Astrocyte (in vitro differentiated cells and primary cell): ENCODE measurements around the gene CENPVL3. TPM values are rescaled to one million over a fixed set of nuclear protein-coding genes. Genes with fewer than 3 reads are reported as not detected.

ENCODE experiments used
- DNase-seq: peaks from one replicate; pipeline ENCODE4 v3.0.0-alpha.2; 2010; ENCODE audit warnings: low read depth
- FAIRE-seq: peaks from 2 replicates; lab custom pipeline; 2011; peaks lifted over from hg19 to GRCh38; lab: Jason Lieb, UNC
- H2AFZ ChIP-seq: 2 replicates; pipeline ENCODE4 v1.6.0; 2012; ENCODE audit warnings: low read depth, low read length, inconsistent platforms
- H3K27ac ChIP-seq: 2 replicates; pipeline ENCODE4 v1.5.1; 2011; ENCODE audit warnings: low read depth, low read length, inconsistent platforms
- H3K27me3 ChIP-seq: 2 replicates; pipeline ENCODE4 v1.6.0; 2011; ENCODE audit warnings: low read length, inconsistent platforms; ENCODE audit not compliant: insufficient read depth
- H3K36me3 ChIP-seq: 2 replicates; pipeline ENCODE4 v1.5.1; 2011; ENCODE audit warnings: low read length, inconsistent platforms; ENCODE audit not compliant: insufficient read depth
- H3K4me1 ChIP-seq: 2 replicates; pipeline ENCODE4 v1.5.1; 2011; ENCODE audit warnings: low read length, inconsistent platforms; ENCODE audit not compliant: insufficient read depth
- H3K4me2 ChIP-seq: 2 replicates; pipeline ENCODE4 v1.6.0; 2012; ENCODE audit warnings: low read length, inconsistent platforms
- H3K4me3 ChIP-seq: 2 replicates; pipeline ENCODE4 v1.5.1; 2011; ENCODE audit warnings: low read depth, mild to moderate bottlenecking, low read length, inconsistent platforms; ENCODE audit not compliant: insufficient read depth
- H3K79me2 ChIP-seq: 2 replicates; pipeline ENCODE4 v1.6.0; 2012; ENCODE audit warnings: mild to moderate bottlenecking, low read length, inconsistent platforms; ENCODE audit not compliant: insufficient read depth
- H3K9ac ChIP-seq: 2 replicates; pipeline ENCODE4 v1.6.0; 2012; ENCODE audit warnings: mild to moderate bottlenecking, low read length, inconsistent platforms
- H3K9me3 ChIP-seq: 2 replicates; pipeline ENCODE4 v1.5.1; 2012; ENCODE audit warnings: low read depth, mild to moderate bottlenecking, low read length, inconsistent platforms; ENCODE audit not compliant: insufficient read depth
- H4K20me1 ChIP-seq: 2 replicates; pipeline ENCODE4 v1.6.0; 2012; ENCODE audit warnings: low read length, inconsistent platforms; ENCODE audit not compliant: insufficient read depth
- H3K27ac Mint-ChIP-seq: one replicate; pipeline ENCODE4 v1.8.0; 2021; ENCODE audit warnings: mild to moderate bottlenecking, mixed read lengths; ENCODE audit not compliant: unreplicated experiment
- H3K27me3 Mint-ChIP-seq: one replicate; pipeline ENCODE4 v1.8.0; 2021; ENCODE audit warnings: low read depth, mixed read lengths; ENCODE audit not compliant: unreplicated experiment
- H3K36me3 Mint-ChIP-seq: one replicate; pipeline ENCODE4 v1.8.0; 2021; ENCODE audit warnings: low read depth, mixed read lengths; ENCODE audit not compliant: unreplicated experiment
- H3K4me1 Mint-ChIP-seq: one replicate; pipeline ENCODE4 v1.8.0; 2021; ENCODE audit warnings: low read depth, mixed read lengths; ENCODE audit not compliant: unreplicated experiment
- H3K4me3 Mint-ChIP-seq: one replicate; pipeline ENCODE4 v1.8.0; 2021; ENCODE audit warnings: mild to moderate bottlenecking, moderate library complexity, mixed read lengths; ENCODE audit not compliant: unreplicated experiment
- H3K9me3 Mint-ChIP-seq: one replicate; pipeline ENCODE4 v1.8.0; 2021; ENCODE audit warnings: mild to moderate bottlenecking, mixed read lengths; ENCODE audit not compliant: unreplicated experiment
- EZH2 ChIP-seq: IDR thresholded peaks from 2 replicates; pipeline ENCODE4 v1.6.1; 2012; ENCODE audit warnings: mild to moderate bottlenecking, low read length, inconsistent platforms; ENCODE audit not compliant: insufficient read depth
- total RNA-seq: library from RNA; stranded (reverse); gene quantifications from 2 replicates; pipeline ENCODE4 v1.2.1, GENCODE V29; 2021
- TF ChIP-seq, protein P1 (sequence below): IDR thresholded peaks from 2 replicates; pipeline ENCODE4 v1.5.1; 2011; ENCODE audit warnings: low read depth, mild to moderate bottlenecking, inconsistent platforms, low read length, moderate library complexity; ENCODE audit not compliant: insufficient read depth

CENPVL3 gene
- total RNA-seq, 1 donor from 2014 or later, result 2.3 TPM

DNA sequence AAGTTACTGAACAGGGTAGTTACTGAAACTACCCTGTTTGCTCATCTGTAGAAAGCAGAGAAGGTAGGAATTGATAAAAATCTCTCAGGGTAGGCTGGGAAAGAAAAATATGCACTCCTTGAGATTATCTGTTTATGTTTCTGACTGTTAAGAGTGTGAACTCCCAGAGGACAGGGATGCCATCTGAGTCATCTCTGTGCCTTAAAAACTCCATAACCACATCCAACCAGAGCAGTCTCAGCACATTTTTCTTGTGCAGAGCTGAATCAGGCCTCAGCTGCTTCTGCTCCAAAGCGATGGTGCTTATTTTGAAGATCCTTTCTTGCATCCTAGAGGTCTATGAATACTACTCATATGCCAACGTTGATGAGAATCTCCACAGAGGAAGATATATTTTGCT is 9.9 kb downstream of the CENPVL3 start:
- Mint-ChIP-seq H3K9me3 (no peaks in the 10 kb centered on the region), H3K4me3 (no peak overlapping the region), H3K27ac (no peak overlapping the region), H3K36me3 (no peaks in the 10 kb centered on the region), H3K4me1 (peaks cover 17% of the 10 kb centered on the region), H3K27me3 (no peaks in the 10 kb centered on the region)
- Histone ChIP-seq H3K9me3 (no peaks in the 10 kb centered on the region), H3K9ac (no peak overlapping the region), H4K20me1 (no peaks in the 10 kb centered on the region), H3K4me2 (no peak overlapping the region), H2AFZ (no peak overlapping the region), H3K4me1 (no peaks in the 10 kb centered on the region), H3K79me2 (no peaks in the 10 kb centered on the region), H3K27ac (no peak overlapping the region), H3K4me3 (no peak overlapping the region), H3K27me3 (no peaks in the 10 kb centered on the region), H3K36me3 (no peaks in the 10 kb centered on the region)
- TF ChIP-seq, protein P1, sequence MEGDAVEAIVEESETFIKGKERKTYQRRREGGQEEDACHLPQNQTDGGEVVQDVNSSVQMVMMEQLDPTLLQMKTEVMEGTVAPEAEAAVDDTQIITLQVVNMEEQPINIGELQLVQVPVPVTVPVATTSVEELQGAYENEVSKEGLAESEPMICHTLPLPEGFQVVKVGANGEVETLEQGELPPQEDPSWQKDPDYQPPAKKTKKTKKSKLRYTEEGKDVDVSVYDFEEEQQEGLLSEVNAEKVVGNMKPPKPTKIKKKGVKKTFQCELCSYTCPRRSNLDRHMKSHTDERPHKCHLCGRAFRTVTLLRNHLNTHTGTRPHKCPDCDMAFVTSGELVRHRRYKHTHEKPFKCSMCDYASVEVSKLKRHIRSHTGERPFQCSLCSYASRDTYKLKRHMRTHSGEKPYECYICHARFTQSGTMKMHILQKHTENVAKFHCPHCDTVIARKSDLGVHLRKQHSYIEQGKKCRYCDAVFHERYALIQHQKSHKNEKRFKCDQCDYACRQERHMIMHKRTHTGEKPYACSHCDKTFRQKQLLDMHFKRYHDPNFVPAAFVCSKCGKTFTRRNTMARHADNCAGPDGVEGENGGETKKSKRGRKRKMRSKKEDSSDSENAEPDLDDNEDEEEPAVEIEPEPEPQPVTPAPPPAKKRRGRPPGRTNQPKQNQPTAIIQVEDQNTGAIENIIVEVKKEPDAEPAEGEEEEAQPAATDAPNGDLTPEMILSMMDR, result no peak
- TF ChIP-seq EZH2, result no peak
- peak; percentile 15 for DNase-seq
- peak; percentile 86 for FAIRE-seq

DNA sequence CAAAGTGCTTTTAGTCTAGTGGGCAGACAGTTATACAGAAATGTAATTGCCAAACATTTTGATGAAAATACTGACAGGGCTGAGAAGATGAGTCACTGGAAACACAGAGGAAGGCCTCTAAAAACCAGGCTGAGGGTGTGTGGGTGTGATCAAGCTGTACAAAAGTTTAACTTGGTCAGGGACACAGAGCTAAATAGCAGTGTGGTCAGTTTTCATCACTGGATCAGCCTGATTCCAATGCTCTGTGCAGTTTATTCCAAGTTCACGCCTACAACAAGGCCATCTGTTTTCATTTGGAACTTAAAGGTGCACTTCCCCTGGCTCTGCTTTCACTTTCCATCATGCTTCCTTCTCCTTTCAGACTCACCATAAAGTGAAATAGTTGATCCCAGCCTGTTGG is 10.6 kb downstream of the CENPVL3 start:
- no peaks in the 10 kb centered on the region for H3K9me3 Mint-ChIP-seq
- H3K4me2 ChIP-seq, result no peak overlapping the region
- no peak for TF ChIP-seq EZH2
- TF ChIP-seq, protein P1, result no peak
- H3K27ac Mint-ChIP-seq, result peak overlapping the region; percentile 78
- no peaks in the 10 kb centered on the region for H4K20me1 ChIP-seq
- H3K27me3 ChIP-seq, result no peaks in the 10 kb centered on the region
- FAIRE-seq (peak; percentile 17), DNase-seq (peak; percentile 45)
- no peaks in the 10 kb centered on the region for H3K4me1 ChIP-seq
- H3K27ac ChIP-seq, result no peak overlapping the region
- no peaks in the 10 kb centered on the region for H3K36me3 ChIP-seq
- H3K4me3 Mint-ChIP-seq, result no peak overlapping the region
- no peak overlapping the region for H3K4me3 ChIP-seq
- H2AFZ ChIP-seq, result no peak overlapping the region
- no peaks in the 10 kb centered on the region for H3K27me3 Mint-ChIP-seq
- no peaks in the 10 kb centered on the region for H3K79me2 ChIP-seq
- H3K36me3 Mint-ChIP-seq, result no peaks in the 10 kb centered on the region
- H3K9me3 ChIP-seq, result no peaks in the 10 kb centered on the region
- no peak overlapping the region for H3K9ac ChIP-seq
- peaks cover 17% of the 10 kb centered on the region for H3K4me1 Mint-ChIP-seq

DNA sequence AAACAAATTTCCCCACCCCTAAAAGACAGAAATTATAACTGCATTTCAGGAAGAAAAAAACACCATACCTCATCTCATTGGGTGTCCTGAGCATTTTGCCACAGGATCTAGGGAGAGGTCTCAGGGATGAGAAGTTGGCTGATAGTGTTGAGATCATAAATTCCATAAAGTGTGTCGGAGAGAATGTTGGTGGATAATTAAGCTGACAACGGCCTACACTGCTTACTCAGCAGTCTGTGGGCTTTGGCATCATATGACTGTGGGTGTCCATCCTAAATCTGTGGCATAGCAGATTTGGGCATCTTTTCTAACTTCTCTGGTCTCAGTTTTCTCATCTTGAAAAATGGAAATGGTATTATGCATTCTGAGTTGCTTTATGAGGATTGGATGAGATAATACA is 12.3 kb downstream of the CENPVL3 start:
- peak; percentile 54 for FAIRE-seq
- Mint-ChIP-seq H3K4me3 (no peak overlapping the region), H3K4me1 (peaks cover 14% of the 10 kb centered on the region), H3K27me3 (no peaks in the 10 kb centered on the region), H3K27ac (no peak overlapping the region), H3K9me3 (no peaks in the 10 kb centered on the region), H3K36me3 (no peaks in the 10 kb centered on the region)
- TF ChIP-seq EZH2, result no peak
- TF ChIP-seq, protein P1, result no peak
- Histone ChIP-seq H3K9me3 (no peaks in the 10 kb centered on the region), H3K79me2 (no peaks in the 10 kb centered on the region), H3K27me3 (no peaks in the 10 kb centered on the region), H3K4me2 (no peak overlapping the region), H4K20me1 (no peaks in the 10 kb centered on the region), H3K36me3 (no peaks in the 10 kb centered on the region), H3K4me3 (no peak overlapping the region), H3K4me1 (no peaks in the 10 kb centered on the region), H2AFZ (no peak overlapping the region), H3K27ac (no peak overlapping the region), H3K9ac (no peak overlapping the region)
- no peak for DNase-seq
